Liver (tissue), 9 donors: ENCODE measurements around the gene TDRD9. TPM values are rescaled to one million over a fixed set of nuclear protein-coding genes. Genes with fewer than 3 reads are reported as not detected.

Experiments
- DNase-seq: peaks from one replicate; pipeline ENCODE4 v3.0.0-alpha.2; 2017; ENCODE audit warnings: low spot score
- H3K27ac ChIP-seq, 2 donors: one replicate each; pipeline ENCODE4 v1.7.0; 2013; ENCODE audit warnings: inconsistent platforms in 2 of 2, low read length in 2 of 2, control low read depth in 1 of 2, low read depth in 1 of 2, mild to moderate bottlenecking in 1 of 2
- H3K27me3 ChIP-seq, 4 donors: one replicate each; pipeline versions ENCODE4 v1.6.1 to v1.7.0; 2013; ENCODE audit warnings: low read length in 3 of 4, inconsistent platforms in 1 of 4, mild to moderate bottlenecking in 1 of 4, moderate library complexity in 1 of 4; ENCODE audit not compliant: control insufficient read depth in 4 of 4, insufficient read depth in 4 of 4
- H3K36me3 ChIP-seq, 4 donors: one replicate each; pipeline versions ENCODE4 v1.6.1 to v1.7.0; 2013; ENCODE audit warnings: low read length in 3 of 4, mild to moderate bottlenecking in 3 of 4, low read depth in 1 of 4, moderate library complexity in 1 of 4; ENCODE audit not compliant: control insufficient read depth in 4 of 4, insufficient read depth in 3 of 4
- H3K4me1 ChIP-seq, 4 donors: one replicate each; pipeline versions ENCODE4 v1.6.1 to v1.7.0; 2013; ENCODE audit warnings: low read length in 3 of 4, mild to moderate bottlenecking in 3 of 4, moderate library complexity in 1 of 4; ENCODE audit not compliant: control insufficient read depth in 4 of 4, insufficient read depth in 4 of 4
- H3K4me3 ChIP-seq, 3 donors: one replicate each; pipeline versions ENCODE4 v1.6.1 to v1.7.0; 2013; ENCODE audit warnings: low read length in 3 of 3, control low read depth in 1 of 3, low read depth in 1 of 3, mild to moderate bottlenecking in 1 of 3
- H3K9ac ChIP-seq, 2 donors: one replicate each; pipeline ENCODE4 v1.7.0; 2013; ENCODE audit warnings: low read length in 2 of 2, mild to moderate bottlenecking in 2 of 2, moderate library complexity in 2 of 2, control low read depth in 1 of 2, low read depth in 1 of 2
- H3K9me3 ChIP-seq, 4 donors: one replicate each; pipeline versions ENCODE4 v1.6.1 to v1.7.0; 2013; ENCODE audit warnings: low read length in 3 of 4; ENCODE audit not compliant: control insufficient read depth in 4 of 4
- ATF3 ChIP-seq: IDR thresholded peaks from 2 replicates; pipeline ENCODE4 v1.6.1; 2016; ENCODE audit warnings: antibody characterized with exemption
- EGR1 ChIP-seq, 2 donors: IDR thresholded peaks; 2 replicates each; pipeline ENCODE4 v1.6.1; 2016 to 2018; ENCODE audit warnings: antibody characterized with exemption in 2 of 2, low read depth in 2 of 2
- FOXA1 ChIP-seq: IDR thresholded peaks from 2 replicates; pipeline ENCODE4 v1.6.1; 2016; ENCODE audit warnings: antibody characterized with exemption
- FOXA2 ChIP-seq: IDR thresholded peaks from 2 replicates; pipeline ENCODE4 v1.6.1; 2016; ENCODE audit warnings: antibody characterized with exemption
- GABPA ChIP-seq, 2 donors: IDR thresholded peaks in 1 of 2; conservative IDR thresholded peaks in 1 of 2; 2 replicates each; pipeline ENCODE4 v1.6.1; 2016; ENCODE audit warnings: antibody characterized with exemption in 2 of 2, mild to moderate bottlenecking in 1 of 2, moderate library complexity in 1 of 2
- HNF4A ChIP-seq, 2 donors: conservative IDR thresholded peaks; 2 replicates each; pipeline ENCODE4 v1.6.1; 2016; ENCODE audit warnings: antibody characterized with exemption in 2 of 2, mild to moderate bottlenecking in 2 of 2
- HNF4G ChIP-seq: IDR thresholded peaks from 2 replicates; pipeline ENCODE4 v1.6.1; 2016; ENCODE audit warnings: antibody characterized with exemption
- JUND ChIP-seq, 2 donors: IDR thresholded peaks; 2 replicates each; pipeline ENCODE4 v1.6.1; 2016; ENCODE audit warnings: antibody characterized with exemption in 2 of 2
- MAX ChIP-seq: IDR thresholded peaks from 2 replicates; pipeline ENCODE4 v1.6.1; 2016; ENCODE audit warnings: antibody characterized with exemption
- NR2F2 ChIP-seq: IDR thresholded peaks from 2 replicates; pipeline ENCODE4 v1.6.1; 2016; ENCODE audit warnings: antibody characterized with exemption
- RAD21 ChIP-seq, 2 donors: IDR thresholded peaks; 2 replicates each; pipeline ENCODE4 v1.6.1; 2016; ENCODE audit warnings: antibody characterized with exemption in 2 of 2, mild to moderate bottlenecking in 2 of 2
- REST ChIP-seq: IDR thresholded peaks from 2 replicates; pipeline ENCODE4 v1.6.1; 2016; ENCODE audit warnings: antibody characterized with exemption, mild to moderate bottlenecking
- RXRA ChIP-seq, 2 donors: IDR thresholded peaks; 2 replicates each; pipeline ENCODE4 v1.6.1; 2017 to 2018; ENCODE audit warnings: antibody characterized with exemption in 2 of 2, mild to moderate bottlenecking in 1 of 2
- SP1 ChIP-seq: IDR thresholded peaks from 2 replicates; pipeline ENCODE4 v1.6.1; 2018; ENCODE audit warnings: antibody characterized with exemption, mild to moderate bottlenecking
- TAF1 ChIP-seq: conservative IDR thresholded peaks from 2 replicates; pipeline ENCODE4 v1.6.1; 2016; ENCODE audit warnings: antibody characterized with exemption, mild to moderate bottlenecking
- YY1 ChIP-seq: IDR thresholded peaks from 2 replicates; pipeline ENCODE4 v1.6.1; 2016; ENCODE audit warnings: antibody characterized with exemption, mild to moderate bottlenecking
- WGBS: extraction: QIAGEN DNeasy Blood & Tissue Kit; methylation state at CpG from one replicate; pipeline ENCODE4 v1.1.7; 2013; 5-methylcytosine and 5-hydroxymethylcytosine counted together
- polyA plus RNA-seq, 2 donors: library from polyadenylated mRNA; stranded (reverse) in 1 of 2; unstranded in 1 of 2; fragments of 200-250 nt in 1 of 2; fragments of >200 nt in 1 of 2; fragmentation: Nextera tagmentation in 1 of 2; extraction: Ambion mirVana in 1 of 2; gene quantifications; one replicate each; pipeline versions ENCODE4 v1.2.1 to v1.2.3, GENCODE V29; 2013 to 2015
- total RNA-seq, 2 donors: library from RNA; depleted of rRNA; stranded (reverse); fragments of >200 nt; gene quantifications; one replicate each; pipeline ENCODE4 v1.2.3, GENCODE V29; 2014
- TF ChIP-seq, protein P1 (sequence below): IDR thresholded peaks from 2 replicates; pipeline ENCODE4 v1.6.1; 2016; ENCODE audit warnings: antibody characterized with exemption
- TF ChIP-seq, protein P2 (sequence below): fragments of 150-350 bp; IDR thresholded peaks from 2 replicates; pipeline ENCODE4 v1.5.1; 2017; ENCODE audit warnings: improper control_type of control experiment, low read depth, low read length; ENCODE audit not compliant: missing input control
- donor health status: healthy.
- donor health status: healthy.
- donor health status: healthy.
- donor health status: healthy.
- donor health status: healthy.

TDRD9 gene
- total and polyA plus RNA-seq, 4 donors = 0.12 to 1.0 (median 0.46) TPM

DNA sequence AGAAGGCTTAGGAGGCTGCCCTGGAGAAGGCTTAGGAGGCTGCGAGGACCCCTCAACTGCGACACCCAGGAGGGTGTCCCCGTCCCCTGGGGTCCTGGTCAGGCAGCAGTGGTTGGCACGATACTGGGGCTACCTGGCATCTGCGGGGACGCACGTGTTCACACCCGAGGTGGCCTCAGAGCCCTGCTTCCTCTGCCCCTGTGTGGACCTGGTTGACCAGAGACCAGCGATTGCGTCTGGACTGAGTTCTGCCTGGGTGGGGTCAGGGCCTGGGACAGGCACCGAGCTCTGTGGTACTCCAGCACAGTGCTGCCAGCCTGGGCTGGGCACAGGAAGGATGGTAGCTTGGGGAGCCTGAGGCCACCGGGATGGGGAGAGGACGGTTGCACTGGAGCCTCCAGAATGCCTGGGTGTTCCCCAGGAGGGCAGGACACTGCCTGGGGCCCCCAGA is 158.0 kb downstream of the TDRD9 start (continued):
- TF ChIP-seq SP1 (peak; percentile 33), FOXA1 (no peak), TAF1 (no peak), JUND (IDR thresholded peaks at IDR 0.05) (no peak)

DNA sequence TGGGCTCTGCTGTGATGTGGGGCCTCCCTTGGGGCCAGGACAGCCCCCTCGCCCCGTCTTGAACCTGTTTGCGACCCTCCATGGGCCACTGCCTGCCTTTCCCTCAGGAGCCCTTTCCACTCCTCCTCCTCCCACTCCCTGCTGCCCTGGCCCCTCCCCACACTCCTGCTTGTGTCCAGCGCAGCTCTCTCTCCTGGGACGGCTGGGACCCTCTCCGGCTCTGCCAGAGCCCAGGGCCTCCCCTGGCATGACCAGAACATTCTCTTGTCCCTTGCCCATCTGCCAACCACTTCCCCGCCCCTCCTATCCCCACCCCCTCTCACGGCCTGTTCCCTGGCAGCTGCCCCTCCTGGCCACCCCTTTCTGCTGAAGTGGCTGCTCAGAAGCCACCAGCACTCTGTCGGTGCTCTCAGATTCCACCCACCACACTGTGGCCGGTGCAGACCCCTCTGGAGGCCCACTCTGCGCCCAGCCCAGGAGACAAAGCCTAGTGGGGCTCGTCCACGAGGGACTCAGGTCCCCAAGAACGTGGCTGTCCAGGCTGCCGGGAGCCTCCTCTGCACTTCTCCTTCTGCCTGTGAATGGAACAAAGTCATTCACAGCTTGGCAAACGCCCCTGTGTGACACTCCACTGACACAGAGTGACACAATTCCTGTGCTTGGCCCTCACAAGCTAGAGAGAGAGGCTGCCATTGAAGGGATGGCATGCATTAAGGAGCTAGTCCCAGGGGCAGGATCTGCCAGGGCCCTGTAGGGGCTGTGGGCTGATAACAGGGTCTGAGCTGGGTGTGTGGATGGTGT is 158.6 kb downstream of the TDRD9 start:
- Histone ChIP-seq H3K27me3 (no peaks in the 10 kb centered on the region), H3K4me3 (peak overlapping the region; percentile 34 to 75 (median 63)), H3K36me3 (no peaks in the 10 kb centered on the region), H3K9ac (peak overlapping the region; percentile 52 to 85), H3K27ac (peak overlapping the region; percentile 85 to 96), H3K9me3 (no peaks in the 10 kb centered on the region), H3K4me1 (peaks cover 29 to 70% (median 44%) of the 10 kb centered on the region in 4 donors)
- TF ChIP-seq, protein P1, sequence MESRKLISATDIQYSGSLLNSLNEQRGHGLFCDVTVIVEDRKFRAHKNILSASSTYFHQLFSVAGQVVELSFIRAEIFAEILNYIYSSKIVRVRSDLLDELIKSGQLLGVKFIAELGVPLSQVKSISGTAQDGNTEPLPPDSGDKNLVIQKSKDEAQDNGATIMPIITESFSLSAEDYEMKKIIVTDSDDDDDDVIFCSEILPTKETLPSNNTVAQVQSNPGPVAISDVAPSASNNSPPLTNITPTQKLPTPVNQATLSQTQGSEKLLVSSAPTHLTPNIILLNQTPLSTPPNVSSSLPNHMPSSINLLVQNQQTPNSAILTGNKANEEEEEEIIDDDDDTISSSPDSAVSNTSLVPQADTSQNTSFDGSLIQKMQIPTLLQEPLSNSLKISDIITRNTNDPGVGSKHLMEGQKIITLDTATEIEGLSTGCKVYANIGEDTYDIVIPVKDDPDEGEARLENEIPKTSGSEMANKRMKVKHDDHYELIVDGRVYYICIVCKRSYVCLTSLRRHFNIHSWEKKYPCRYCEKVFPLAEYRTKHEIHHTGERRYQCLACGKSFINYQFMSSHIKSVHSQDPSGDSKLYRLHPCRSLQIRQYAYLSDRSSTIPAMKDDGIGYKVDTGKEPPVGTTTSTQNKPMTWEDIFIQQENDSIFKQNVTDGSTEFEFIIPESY = no peak
- TF ChIP-seq MAX (no peak), FOXA2 (no peak), RAD21 (IDR thresholded peaks at IDR 0.05) (no peak), RXRA (IDR thresholded peaks at IDR 0.05) (no peak), NR2F2 (no peak), FOXA1 (no peak), HNF4A (conservative IDR thresholded peaks at IDR 0.05) (peak in 1 of 2 donors; percentile 15), HNF4G (no peak), YY1 (peak; percentile 54), GABPA (IDR thresholded peaks at IDR 0.05 in 1 of 2, conservative IDR thresholded peaks at IDR 0.05 in 1 of 2) (no peak), EGR1 (IDR thresholded peaks at IDR 0.05; ENCODE audit: low read depth in 2 of 2) (peak in 1 of 2 donors; percentile 2), SP1 (no peak), REST (peak; percentile 69), ATF3 (no peak), JUND (IDR thresholded peaks at IDR 0.05) (no peak)
- TF ChIP-seq, protein P2, sequence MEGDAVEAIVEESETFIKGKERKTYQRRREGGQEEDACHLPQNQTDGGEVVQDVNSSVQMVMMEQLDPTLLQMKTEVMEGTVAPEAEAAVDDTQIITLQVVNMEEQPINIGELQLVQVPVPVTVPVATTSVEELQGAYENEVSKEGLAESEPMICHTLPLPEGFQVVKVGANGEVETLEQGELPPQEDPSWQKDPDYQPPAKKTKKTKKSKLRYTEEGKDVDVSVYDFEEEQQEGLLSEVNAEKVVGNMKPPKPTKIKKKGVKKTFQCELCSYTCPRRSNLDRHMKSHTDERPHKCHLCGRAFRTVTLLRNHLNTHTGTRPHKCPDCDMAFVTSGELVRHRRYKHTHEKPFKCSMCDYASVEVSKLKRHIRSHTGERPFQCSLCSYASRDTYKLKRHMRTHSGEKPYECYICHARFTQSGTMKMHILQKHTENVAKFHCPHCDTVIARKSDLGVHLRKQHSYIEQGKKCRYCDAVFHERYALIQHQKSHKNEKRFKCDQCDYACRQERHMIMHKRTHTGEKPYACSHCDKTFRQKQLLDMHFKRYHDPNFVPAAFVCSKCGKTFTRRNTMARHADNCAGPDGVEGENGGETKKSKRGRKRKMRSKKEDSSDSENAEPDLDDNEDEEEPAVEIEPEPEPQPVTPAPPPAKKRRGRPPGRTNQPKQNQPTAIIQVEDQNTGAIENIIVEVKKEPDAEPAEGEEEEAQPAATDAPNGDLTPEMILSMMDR = no peak
- DNase-seq = peak; percentile 34
- WGBS = 27% methylated on average over 16 of the region's 16 CpGs
